Activated gamma-delta T cell (primary cell): ENCODE results near the gene HOXA10.

Experiments used
- DNase-seq: peaks from one replicate; lab custom pipeline; 2025; lab: John Stamatoyannopoulos, UW
- total RNA-seq, 2 donors: gene quantifications; one replicate each; lab custom pipeline; 2026; lab: John Stamatoyannopoulos, UW

HOXA10 gene
- 1.9 to 2.5 reads per million in 2 donors for total RNA-seq

DNA sequence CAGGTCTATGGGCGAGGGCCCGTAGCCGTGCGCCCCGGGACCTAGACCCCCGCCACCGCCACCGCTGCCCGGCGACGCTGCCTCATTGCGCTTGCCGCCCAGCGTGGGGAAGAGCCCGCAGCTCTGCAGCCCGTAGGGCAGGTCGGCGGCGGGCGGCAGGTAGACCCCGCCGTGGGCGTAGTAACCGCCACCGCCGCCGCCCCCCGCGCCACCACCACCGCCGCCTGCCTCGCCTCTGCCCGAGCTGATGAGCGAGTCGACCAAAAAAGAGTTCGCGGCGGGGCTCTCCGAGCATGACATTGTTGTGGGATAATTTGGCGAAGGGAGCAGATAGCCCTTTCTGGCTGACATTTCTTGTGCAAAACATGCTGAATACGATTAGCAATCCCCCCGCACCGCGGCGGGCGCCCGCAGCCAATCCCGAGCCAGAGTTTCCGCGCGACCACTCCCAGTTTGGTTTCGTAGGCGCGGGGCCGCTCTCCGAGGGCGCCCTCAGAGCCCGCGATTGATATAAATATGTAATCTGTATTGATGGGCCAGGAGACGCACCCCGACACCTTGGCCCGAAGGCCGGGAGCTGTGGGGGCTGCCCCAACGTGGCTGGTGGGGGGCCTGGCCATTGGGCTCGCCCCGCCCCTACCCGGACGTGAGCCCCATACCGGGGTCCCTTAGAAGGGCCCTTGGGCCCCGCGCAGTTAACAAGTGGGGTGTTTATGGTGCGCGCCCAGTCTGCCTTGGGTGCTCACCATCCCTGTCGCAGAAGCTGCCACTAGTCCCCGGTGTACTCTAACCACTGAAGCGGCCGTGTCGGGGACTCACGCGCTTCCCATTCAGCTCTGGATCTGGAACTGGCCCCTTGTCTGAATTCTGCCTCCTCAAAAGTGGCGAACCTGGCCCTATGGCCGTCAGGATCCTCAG is at the start of gene HOXA10:
Gene HOXA10 (minus strand): TSS at position 365 of the 918 bp plus-strand sequence. CDS start 14 bp downstream, at position 351.
- DNase-seq = no peak

DNA sequence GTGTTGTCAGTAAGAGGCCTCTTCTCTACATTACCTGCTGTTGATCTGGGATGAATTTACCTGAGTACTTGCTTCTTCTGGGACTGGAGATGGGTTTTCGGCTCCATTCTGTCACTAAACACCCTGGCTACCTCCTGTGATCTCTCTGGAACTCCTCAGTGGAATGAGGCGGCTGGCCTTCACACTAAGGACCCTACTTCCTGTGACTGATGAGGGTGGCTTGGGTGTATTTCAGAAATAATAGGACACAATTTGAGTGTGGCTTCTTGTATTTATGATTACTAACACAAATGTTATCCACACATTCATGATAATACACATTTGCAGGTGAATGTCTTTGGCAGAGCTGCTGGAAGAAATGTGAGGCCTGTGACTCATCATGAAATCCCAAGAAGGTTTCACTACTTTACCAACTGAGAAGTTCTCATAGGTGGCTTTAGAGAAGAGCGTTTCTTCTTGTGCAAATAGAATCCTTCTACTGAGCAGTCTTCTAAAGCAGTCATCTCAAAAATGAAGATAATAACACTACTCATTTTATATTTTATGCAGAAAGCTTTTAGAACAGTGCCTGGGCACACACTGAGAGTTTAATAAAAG is 47.2 kb upstream of the HOXA10 start:
- no peak for DNase-seq

DNA sequence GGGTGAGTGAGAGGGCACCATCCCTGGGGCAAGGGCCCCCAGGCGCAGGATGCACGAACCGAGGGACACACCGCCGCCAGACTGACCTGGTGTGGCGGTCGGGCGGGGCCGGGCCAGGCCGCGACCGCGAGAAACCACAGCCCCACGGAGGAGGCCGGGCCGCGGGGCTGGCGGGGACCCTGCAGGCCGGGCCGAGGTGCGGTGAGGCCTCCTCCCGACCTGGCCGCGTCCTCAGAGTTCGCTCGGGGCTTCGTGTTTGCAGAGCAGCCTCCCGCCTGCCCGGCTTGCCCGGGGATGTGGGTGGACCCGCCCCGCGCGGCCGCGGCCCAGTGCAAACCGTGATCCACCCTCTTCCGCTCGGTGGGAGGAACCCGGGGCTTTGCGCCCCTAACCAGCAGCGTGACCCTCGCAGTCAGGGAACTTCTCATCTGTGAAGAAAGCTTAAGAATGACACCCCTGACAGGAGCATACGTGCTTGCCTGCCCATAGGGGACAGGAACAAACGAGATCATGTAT is 46.4 kb upstream of the HOXA10 start:
- no peak for DNase-seq

DNA sequence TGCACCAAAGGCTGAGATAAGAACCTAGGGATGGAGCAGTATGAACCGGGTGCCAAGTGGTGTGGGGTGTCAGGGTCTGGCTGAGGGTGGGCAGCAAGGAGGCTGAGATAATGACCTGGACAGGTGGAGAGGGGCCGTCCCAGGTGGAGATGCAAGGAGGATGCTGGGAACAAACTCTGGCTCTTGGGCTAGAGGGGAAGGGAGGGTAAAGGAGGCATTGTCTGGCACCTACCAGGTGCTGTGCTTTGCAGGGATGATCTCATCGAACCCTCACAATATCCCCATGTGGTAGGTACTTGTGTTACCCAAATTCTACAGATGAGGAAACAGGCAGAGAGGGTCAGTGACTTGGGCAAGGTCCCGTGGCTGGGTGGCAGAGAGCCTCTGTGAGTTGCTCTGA is 45.7 kb upstream of the HOXA10 start:
- DNase-seq = no peak

DNA sequence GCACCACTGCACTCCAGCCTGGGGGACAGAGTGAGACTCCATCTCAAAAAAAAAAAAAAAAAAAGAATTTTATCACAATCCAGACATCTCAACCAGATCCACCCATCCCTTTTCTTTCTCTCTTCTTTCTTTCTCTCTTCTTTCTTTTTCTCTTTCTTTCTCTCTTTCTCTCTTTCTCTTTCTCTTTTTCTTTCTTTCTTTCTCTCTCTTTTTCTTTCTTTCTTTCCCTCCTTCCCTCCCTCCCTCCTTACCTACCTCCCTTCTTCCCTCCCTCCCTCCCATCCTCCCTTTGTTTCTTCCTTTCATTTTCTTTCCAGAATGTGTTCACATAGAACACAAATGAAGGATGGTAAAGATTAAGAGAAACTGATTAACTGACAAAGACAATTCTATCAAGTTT is 43.8 kb upstream of the HOXA10 start:
- no peak for DNase-seq

DNA sequence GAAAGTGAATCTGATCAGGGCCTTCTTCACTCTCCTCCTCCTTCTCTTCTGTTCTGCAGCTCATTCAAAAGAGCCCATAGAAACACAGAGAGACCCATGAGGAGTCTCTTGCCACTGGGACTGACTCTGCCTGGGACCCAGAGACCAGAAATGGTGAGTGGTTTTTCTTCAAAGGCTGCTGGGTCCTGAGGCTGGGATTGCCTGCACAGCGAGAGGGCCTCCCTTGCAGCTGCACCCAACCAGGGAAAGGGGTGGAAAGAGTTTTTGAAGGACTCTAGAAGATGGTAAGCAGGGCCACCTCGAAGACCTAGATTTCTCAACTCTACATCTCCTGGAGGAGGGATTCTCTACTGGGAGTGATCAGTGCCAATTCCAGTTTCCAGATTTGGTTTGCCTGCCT is 41.2 kb upstream of the HOXA10 start:
- DNase-seq = no peak

DNA sequence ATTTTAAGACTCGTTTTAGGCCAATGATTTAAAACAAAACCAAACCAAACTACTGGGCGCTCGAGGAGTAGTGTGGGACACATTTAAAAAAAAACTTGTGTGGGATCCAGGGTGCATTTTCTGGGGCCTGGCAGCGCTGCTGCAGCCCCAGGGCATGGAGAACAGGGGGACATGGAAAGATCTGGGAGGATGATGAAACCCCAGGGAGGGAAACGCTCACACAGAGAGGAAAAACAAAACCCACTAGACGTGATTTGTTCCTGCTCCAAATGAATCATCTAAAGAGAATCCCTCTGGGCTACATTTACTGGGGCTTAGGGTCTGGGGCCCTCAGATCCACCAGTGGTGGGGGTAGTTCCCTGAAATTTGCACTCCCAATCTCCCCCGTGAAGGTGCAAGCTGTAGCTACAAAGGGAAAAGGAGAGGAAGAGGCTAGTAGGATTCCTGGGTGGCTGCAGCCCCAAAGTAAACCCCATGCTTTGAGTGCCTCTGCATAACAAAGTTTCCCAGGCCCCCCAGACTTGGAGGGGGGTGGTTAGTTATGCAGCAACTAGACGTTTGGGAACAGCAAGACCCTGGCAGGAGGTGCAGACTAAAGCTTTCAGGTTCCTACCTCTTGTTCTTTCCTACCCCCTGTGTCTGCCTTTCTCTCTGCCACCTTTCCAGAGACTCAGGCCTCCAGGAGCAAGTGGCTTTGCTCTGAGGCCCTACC is 40.3 kb upstream of the HOXA10 start:
- no peak for DNase-seq

DNA sequence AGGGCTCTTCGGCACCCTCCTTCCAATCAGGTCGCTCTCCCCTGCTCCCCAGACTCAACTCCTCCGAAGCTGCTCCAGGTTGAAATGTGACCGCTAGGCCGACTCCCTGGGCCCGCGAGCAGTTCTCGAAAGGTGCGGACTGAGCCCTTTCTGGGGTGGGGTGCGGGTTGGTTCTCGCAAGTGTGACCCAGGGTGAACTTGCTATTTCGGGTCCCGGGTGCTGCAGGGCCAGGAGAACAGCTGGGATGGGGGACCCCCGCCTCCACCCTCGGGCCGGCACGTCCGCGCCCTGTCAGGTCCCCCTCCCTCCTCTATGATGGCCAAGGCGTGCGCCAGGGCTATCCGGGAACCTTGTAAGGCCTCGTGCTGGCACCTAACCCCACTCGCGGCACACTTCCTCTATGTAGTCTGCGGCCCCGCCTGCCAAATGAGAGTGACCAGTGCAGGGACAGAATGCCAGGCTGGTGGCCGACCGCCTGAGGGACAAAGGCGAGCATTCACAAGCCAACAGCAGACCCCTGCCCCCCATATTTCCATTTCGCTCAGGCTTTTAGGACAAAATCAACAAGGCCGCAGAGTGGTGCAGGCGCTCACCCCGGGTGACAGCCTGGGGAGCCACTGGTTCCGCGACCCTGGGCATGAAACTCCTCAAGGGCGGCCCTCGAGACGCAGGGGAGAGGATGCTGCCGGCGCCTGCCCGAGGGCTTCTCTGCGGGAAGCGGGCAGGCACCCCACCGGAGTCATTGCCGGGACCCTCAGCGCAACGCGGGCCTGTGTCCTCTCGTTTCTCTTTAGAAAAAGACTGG is 39.5 kb upstream of the HOXA10 start:
- no peak for DNase-seq

DNA sequence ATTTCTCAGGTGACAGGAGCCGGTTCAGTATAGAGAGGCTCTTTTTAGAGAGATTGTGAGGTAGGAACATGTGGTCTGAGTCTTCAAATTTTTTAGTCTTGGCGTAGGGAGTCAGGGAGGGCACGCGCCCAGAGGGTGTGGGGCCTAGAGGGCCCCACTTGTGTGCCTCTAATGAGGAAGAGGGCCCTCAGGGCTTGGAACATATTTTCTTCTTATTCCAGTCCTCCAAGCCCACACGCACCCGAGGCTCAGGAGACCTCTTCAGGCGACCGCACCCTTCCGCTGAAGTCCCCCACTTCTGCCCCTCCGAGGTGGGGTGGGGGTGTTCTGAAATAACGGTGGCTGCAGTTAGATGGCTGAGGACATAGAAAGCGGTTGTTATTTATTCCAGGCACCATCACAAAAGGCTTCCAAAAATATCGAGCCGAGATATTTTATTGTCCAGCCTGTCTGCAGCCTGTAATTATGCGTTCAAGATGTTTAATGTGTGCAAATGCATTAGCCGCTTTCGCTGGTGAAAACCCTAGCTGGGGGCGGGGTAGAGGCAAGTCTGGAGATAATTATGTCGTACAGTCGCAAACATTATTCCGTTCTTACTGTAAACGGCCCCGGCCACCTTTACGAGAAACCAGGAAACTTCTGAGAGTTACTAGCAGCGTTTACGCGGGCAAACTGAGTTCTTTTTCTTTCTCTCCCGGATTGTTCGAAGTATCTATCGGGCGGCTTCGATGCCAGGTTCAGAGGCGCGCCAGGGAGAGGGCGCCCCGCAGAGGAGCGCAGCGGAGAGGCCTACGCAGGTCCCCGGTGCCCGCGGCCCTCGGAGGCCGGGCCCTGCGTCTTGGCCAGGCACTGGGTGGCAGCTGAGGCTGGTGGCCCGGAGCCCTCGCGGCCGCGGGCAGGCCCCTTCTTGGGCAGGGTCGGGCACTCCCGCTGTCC is 38.6 kb upstream of the HOXA10 start:
- DNase-seq = no peak

DNA sequence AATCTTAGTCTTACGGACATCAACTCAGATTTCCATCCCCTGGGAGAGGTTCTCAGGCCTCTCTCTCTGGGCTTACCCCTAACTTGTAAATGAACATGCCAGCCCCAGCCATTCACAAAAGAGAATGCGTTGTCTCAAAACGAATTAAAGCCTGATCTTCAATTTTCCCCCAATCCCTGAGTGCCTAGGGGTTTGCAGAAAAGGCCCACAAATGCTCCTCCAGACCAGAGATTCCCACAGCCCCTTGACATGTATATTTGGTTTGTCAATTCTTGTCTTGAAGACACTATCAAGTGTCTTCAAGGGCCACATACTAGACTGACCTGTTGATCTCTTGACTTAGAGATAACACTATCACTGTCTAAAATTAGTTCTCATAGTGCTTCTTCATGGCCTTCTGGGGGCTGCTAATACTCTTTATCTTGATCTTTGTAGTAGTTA is 37.7 kb upstream of the HOXA10 start:
- DNase-seq = no peak

DNA sequence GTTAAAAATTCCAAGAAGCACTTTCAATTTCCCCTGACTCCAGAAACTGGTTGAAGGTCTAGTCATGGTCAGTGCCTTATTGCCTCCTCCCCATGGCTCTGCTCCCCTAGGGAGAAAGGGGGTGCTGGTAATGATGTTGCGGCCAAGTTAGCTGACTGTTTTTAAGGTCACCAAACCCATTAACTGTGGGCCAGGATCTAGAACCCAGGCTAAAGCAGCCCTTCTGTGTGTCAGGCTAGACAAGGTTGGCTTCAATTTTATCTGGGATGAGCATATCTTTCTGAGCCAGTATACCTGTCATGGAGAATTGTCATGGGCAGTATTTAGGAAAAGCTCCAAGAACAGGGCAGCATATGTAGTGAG is 36.9 kb upstream of the HOXA10 start:
- no peak for DNase-seq

DNA sequence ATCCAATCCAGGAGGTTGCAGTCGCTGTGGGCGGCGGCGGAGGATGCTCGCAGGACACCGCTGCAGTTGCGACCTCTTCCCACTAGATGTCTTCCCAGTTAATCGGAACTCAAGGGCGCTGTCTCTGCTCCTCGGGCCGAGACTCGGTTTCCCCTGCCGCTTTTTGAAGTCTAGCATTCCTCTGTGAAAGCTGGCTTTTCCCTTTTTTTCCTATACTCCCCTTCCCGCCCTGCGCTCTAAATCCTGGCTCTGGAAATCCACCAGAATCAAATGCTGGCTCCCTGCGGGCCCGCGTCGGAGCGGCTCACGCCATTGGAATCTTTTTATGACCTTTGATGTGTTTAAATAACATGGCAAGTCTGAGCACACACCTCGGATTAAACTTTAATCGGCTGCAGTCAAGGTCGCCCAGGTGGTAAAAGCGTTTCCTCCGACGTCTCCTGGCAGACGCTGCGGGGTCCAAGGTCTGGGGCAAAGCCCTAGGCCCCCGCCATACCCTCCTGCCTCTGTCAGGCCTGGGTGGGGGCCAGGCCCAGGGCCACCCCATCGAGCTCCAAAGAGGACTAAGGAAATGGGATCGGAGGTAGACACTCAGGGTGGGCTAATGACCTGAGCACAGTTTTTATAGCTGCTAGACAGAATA is 36.4 kb upstream of the HOXA10 start:
- DNase-seq = no peak

DNA sequence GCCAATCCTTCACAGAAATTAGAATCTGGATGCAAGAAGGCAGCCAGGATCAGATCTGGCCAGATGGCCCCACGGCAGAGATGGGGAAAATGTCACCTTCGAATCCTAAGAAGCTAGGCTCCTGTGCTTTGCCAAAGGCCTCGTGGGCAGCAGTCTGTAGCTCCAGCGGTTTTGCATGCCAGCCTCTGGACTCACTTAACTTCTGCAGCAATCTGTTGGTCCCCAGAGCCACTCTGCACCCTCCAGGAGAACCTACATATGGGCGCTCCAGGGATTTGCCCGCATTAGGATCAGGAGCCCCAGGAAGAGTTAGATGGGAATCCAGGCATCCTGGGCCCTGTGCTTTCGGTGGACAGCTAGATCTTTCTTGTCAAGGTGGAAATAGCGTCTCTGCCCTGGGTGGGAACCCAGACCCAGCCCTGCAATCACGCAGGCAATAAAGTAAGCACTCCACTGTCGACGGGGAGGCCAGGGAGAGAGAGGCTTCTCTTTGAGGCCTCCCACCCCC is 35.9 kb upstream of the HOXA10 start:
- no peak for DNase-seq

DNA sequence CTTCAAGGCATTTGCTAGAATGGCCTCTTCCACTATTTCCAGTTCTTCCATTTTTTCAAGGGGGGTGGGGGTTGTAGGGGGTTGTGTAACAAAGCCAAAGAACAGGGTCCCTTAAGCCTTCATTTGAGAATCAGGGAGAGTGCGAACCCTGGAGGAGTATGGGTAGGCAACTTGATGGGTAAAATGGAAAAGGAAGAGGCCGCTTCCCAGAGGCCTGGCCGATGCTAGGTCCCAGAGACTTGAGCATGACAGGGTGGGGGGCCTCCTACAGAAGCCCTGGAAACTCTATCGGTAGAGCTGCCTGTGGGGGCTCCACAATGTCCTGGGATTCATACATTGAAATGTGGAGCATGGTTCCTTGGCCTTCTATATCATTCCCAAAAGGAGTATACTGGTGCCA is 34.9 kb upstream of the HOXA10 start:
- DNase-seq = no peak

DNA sequence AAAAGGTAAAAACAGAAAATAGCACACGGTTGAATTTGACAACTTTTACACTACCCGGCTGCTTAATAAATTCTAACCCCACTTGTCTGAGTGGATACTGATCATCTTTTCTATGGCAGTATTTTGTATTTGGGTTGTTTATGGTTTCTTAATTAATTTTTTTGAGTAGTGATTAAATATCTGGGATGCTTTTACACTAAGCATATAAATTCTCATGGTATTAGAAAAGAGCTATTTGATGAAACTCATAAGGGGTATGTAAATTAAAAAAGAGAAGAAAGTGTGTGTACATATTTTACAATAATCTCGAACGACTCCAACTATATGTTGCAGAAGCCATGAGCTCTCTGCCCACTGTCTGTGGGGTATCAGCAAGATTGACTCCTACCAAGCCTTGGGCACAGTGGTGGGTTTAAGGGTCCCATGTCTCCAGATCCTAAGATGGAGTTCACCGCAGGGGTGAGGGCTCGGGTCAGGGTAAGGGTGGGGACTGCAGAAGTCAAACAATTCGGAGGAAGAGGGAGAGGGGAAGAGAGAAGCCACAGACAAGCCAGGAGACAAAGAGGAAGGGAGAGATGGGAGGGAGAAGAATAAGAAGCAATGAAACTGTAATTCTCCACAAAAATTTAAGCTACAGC is 33.3 kb upstream of the HOXA10 start:
- no peak for DNase-seq

DNA sequence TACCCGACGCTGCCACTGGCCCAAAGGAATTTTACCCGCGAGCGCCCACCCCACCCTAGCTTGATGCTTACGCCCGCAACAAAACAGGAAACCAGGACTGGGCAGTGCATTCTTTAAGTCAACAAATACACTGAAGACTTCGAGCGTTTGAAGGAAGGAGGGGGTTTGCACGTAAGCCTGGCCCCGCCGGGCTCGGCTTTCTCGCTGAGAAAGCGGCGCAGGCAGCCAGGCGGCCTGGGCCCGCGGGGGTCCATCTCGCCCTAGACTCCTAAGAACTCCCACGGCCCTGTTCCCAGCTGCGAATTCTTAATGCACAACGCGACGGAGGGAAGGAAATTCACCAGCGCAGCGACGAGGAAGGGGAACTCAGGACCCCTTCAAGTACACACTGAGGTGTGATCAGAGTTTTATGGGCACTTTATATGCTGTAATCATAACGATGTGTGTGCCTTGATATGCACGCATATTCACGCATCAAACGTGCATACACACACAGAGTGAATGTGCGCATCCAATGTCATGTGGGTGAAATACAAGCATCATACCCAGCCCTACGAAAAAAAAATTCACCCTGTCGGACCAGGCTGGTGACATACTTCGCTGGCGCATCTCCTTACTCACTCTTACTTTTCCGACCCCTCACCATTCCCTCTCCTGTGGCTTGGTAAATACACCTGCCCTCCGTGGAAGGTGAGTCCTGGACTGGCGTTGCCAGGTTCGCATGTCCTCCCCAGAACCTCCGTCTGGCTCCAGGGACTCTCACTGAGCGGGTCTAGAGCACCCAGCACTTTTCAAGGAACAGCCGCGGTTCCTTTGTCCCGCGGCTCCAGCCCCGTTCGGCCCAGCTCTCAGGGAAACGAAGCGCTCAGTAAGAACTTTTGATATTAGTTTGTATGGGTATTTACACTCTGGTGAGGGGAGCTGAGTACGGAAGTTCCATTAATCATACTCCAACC is 31.5 kb upstream of the HOXA10 start:
- DNase-seq = no peak

DNA sequence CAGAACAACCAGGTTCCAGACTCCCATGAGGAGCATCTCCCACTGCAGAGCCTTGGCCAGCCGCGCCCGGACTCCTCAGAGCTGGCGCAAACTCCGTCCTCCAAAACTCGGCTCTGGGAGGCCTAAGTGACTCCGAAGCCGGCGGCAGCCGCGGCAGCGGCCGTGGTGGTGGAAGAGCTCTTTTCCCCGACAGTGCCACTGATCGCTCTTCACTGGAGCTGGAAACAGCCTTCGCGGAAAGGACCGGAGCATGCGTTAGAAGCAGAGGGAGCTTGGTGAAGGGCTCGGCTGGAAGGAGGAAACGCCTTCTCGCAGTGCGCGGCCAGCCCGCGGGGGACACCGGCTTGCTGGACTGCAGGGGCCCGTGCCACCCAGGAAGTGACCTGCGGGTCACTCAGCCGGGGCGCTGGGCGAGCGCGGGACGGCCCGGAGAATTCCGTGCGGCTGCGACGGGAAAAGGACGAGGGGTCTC is 30.8 kb upstream of the HOXA10 start:
- no peak for DNase-seq
